IPS-20b (cell line): ENCODE measurements around the gene ZNF576.

Experiments used
- H3K27ac ChIP-seq: one replicate; pipeline ENCODE4 v1.5.1; 2013; ENCODE audit warnings: low read length
- H3K27me3 ChIP-seq: 2 replicates; pipeline ENCODE4 v1.6.1; 2013; ENCODE audit warnings: mild to moderate bottlenecking, low read length, inconsistent platforms; ENCODE audit not compliant: insufficient read depth
- H3K36me3 ChIP-seq: 2 replicates; pipeline ENCODE4 v1.6.1; 2013; ENCODE audit warnings: low read depth, mild to moderate bottlenecking, inconsistent platforms, low read length, moderate library complexity; ENCODE audit not compliant: insufficient read depth
- H3K4me1 ChIP-seq: 2 replicates; pipeline ENCODE4 v1.6.1; 2013; ENCODE audit warnings: mild to moderate bottlenecking, control low read depth, inconsistent platforms, low read length, moderate library complexity; ENCODE audit not compliant: insufficient read depth
- H3K4me3 ChIP-seq: 2 replicates; pipeline ENCODE4 v1.5.1; 2013; ENCODE audit warnings: mild to moderate bottlenecking, low read length, inconsistent platforms
- H3K9ac ChIP-seq: 2 replicates; pipeline ENCODE4 v1.6.1; 2013; ENCODE audit warnings: low read depth, mild to moderate bottlenecking, inconsistent platforms, low read length, moderate library complexity
- H3K9me3 ChIP-seq: 2 replicates; pipeline ENCODE4 v1.6.1; 2013; ENCODE audit warnings: mild to moderate bottlenecking, low read depth, low read length, inconsistent platforms; ENCODE audit not compliant: insufficient read depth

ZNF576 gene

GRCh38 chr19:43607238-43608205, 11.1 kb downstream of the ZNF576 start:
- H3K36me3 ChIP-seq: peaks cover 13% of the 10 kb centered on the region; the same call in 1 of the 2 replicates
- no peak overlapping the region for H3K27ac ChIP-seq
- H3K4me3 ChIP-seq: no peak overlapping the region
- H3K27me3 ChIP-seq: no peaks in the 10 kb centered on the region
- H3K9me3 ChIP-seq: no peaks in the 10 kb centered on the region
- H3K4me1 ChIP-seq: no peaks in the 10 kb centered on the region
- no peak overlapping the region for H3K9ac ChIP-seq

GRCh38 chr19:43609872-43610271, 13.5 kb downstream of the ZNF576 start:
- H3K4me1 ChIP-seq: no peaks in the 10 kb centered on the region
- H3K27ac ChIP-seq: no peak overlapping the region
- no peaks in the 10 kb centered on the region for H3K27me3 ChIP-seq

GRCh38 chr19:43610493-43610892, 14.1 kb downstream of the ZNF576 start:
- H3K4me3 ChIP-seq: no peak overlapping the region
- H3K27ac ChIP-seq: no peak overlapping the region
- H3K9me3 ChIP-seq: no peaks in the 10 kb centered on the region
- no peaks in the 10 kb centered on the region for H3K27me3 ChIP-seq
- peaks cover 30% of the 10 kb centered on the region for H3K36me3 ChIP-seq
- no peak overlapping the region for H3K9ac ChIP-seq
- H3K4me1 ChIP-seq: no peaks in the 10 kb centered on the region

More at GRCh38 chr19:43609872-43610271, 13.5 kb downstream of the ZNF576 start:
- Histone ChIP-seq H3K36me3 (peaks cover 30% of the 10 kb centered on the region), H3K4me3 (no peak overlapping the region), H3K9me3 (no peaks in the 10 kb centered on the region), H3K9ac (no peak overlapping the region)

- Histone ChIP-seq H3K27me3 (no peaks in the 10 kb centered on the region), H3K9me3 (no peaks in the 10 kb centered on the region), H3K27ac (no peak within 1 kb of the TSS), H3K9ac (no peak within 1 kb of the TSS), H3K4me1 (no peaks in the 10 kb centered on the region), H3K4me3 (no peak within 1 kb of the TSS), H3K36me3 (peaks cover 30% of the 10 kb centered on the region)
Measured at GRCh38 chr19:43611788-43612187, 15.4 kb downstream of the ZNF576 start, which contains the start of gene SRRM5. Gene SRRM5, plus strand, starts transcription at chr19:43612088. Its CDS starts 34 bp downstream, at chr19:43612122.

DNA sequence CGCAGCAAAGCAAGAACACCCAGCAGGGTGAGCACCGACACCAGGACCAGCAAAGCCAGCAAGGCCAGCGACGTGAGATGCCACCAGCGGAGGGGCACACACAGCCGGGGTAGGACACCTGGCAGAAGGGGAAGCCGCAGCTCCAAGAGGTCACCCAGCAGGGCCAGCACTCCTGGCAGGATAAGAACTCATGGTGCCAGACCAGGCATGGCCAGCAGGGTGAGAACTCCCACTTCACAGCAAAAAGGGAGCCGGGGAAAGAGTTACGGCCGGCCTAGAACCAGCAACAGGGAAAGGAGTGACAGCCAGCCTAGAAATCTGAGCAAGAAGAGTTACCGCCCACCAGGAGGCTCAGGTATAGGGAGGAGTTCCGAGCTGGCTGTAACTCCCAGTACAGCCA, 16.0 kb downstream of the ZNF576 start:
- peaks cover 30% of the 10 kb centered on the region for H3K36me3 ChIP-seq
- H3K27me3 ChIP-seq: no peaks in the 10 kb centered on the region
- H3K9me3 ChIP-seq: no peaks in the 10 kb centered on the region

GRCh38 chr19:43616306-43616705, 19.9 kb downstream of the ZNF576 start:
- H3K9me3 ChIP-seq: no peaks in the 10 kb centered on the region
- H3K4me3 ChIP-seq: no peak overlapping the region; the same call in 1 of the 2 replicates
- no peaks in the 10 kb centered on the region; the same call in 1 of the 2 replicates for H3K4me1 ChIP-seq
- no peak overlapping the region for H3K9ac ChIP-seq
- H3K27ac ChIP-seq: no peak overlapping the region
- peaks cover 26% of the 10 kb centered on the region for H3K36me3 ChIP-seq
- H3K27me3 ChIP-seq: no peaks in the 10 kb centered on the region

More for the DNA sequence above, 16.0 kb downstream of the ZNF576 start:
- H3K27ac ChIP-seq: no peak overlapping the region
- no peak overlapping the region for H3K9ac ChIP-seq
- no peak overlapping the region for H3K4me3 ChIP-seq
- no peaks in the 10 kb centered on the region for H3K4me1 ChIP-seq

DNA sequence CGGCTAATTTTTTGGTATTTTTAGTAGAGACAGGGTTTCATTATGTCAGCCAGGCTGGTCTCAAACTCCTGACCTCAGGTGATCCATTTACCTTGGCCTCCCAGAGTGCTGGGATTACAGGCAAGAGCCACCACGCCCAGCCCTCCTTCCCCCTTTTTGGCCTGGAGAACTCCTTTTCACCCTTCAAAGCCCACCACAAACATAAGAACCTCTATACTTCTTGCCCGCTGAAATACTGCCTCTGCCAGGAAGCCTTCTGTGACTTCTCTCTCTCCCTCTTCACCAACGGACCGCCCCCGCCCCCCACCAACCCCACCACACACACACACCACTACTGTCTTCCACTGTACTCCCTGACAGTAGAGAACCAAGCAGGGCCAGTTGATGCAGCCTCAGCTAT, 20.6 kb downstream of the ZNF576 start:
- Histone ChIP-seq H3K9me3 (no peaks in the 10 kb centered on the region), H3K36me3 (peaks cover 22% of the 10 kb centered on the region), H3K9ac (no peak overlapping the region), H3K4me3 (no peak overlapping the region), H3K27me3 (no peaks in the 10 kb centered on the region), H3K27ac (no peak overlapping the region), H3K4me1 (no peaks in the 10 kb centered on the region; the same call in 1 of the 2 replicates)

DNA sequence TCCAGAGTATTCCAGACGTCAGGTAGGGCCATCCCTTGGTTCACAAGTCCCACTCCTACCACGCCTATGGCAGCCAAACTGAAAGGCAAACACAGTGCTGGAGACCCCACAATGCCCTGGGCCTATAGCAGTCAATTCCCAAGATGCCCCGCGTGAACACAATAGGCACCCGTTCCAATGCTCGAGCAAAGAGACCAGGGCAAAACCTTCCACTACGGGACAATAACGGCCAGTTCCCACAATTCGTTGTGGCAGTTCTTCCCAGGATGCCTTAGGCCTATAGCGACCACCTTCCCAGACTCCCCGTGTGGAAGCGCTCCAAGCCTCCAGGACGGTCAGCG, 22.5 kb downstream of the ZNF576 start:
- Histone ChIP-seq H3K4me1 (no peaks in the 10 kb centered on the region; the same call in 1 of the 2 replicates), H3K9ac (peak overlapping the region; percentile 81), H3K27me3 (no peaks in the 10 kb centered on the region), H3K4me3 (peak overlapping the region; percentile 71), H3K9me3 (no peaks in the 10 kb centered on the region), H3K27ac (peak overlapping the region; percentile 57), H3K36me3 (peaks cover 2% of the 10 kb centered on the region)

GRCh38 chr19:43619262-43620060, 23.1 kb downstream of the ZNF576 start, which contains the start of gene ZNF428:
Gene ZNF428, minus strand, starts transcription at chr19:43619629. Its CDS starts 5,325 bp downstream, at chr19:43614304.
- H3K4me3 ChIP-seq: peak within 1 kb of the TSS; percentile 71
- no peaks in the 10 kb centered on the region for H3K27me3 ChIP-seq
- no peaks in the 10 kb centered on the region; the same call in 1 of the 2 replicates for H3K4me1 ChIP-seq
- peak within 1 kb of the TSS; percentile 57 for H3K27ac ChIP-seq
- no peaks in the 10 kb centered on the region; the same call in 1 of the 2 replicates for H3K36me3 ChIP-seq
- H3K9ac ChIP-seq: peak within 1 kb of the TSS; percentile 81
- H3K9me3 ChIP-seq: no peaks in the 10 kb centered on the region

DNA sequence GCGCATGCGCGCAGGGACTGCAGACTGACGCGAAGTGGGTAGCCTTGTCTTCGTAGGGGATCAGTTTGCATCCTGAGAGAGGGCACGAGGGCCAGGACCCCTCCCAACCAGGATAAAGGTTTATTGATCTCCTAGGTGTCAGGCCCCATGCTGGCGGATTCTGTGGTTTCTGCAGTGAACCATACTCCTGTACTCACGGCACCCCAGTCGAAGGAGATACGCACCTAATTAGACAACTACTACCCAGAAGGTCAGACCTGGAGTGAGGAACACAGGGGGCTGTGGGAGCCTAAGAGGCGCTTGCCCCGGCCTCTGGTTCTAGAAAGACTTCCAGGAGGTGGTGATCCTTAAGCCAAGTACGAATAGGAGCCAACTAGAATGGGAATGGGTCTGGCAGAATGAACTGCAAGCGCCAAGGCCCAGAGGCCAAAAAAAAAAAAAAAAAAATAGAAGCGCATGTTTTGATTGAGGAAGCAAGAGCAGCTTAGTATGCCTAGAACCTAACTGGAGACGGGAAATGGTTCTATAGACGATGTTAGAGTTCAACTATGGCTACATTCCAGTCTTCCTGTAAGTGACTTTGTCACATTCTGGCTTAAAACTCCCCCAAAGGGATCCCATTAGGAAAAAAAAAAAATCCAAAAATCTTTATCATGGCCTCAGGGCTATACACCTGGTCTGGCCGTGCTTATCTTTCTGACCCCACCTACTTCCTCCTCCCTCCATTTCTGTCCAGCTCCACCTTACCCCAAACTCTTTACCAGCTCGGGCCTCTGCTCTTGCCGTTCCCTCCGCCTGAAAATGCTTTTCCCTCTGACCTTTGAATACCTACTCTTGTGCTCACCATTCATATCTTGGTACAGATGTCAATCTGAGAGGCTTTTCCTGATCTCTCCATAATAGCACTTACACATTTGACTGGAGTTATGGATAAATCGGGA, 23.9 kb downstream of the ZNF576 start:
- Histone ChIP-seq H3K36me3 (no peaks in the 10 kb centered on the region; the same call in 1 of the 2 replicates), H3K9ac (peak overlapping the region; percentile 81; the same call in 1 of the 2 replicates), H3K4me3 (peak overlapping the region; percentile 71; the same call in 1 of the 2 replicates), H3K27ac (peak overlapping the region; percentile 57), H3K9me3 (no peaks in the 10 kb centered on the region), H3K27me3 (no peaks in the 10 kb centered on the region), H3K4me1 (no peaks in the 10 kb centered on the region; the same call in 1 of the 2 replicates)
